HepG2 (cell line): ENCODE results near the gene NAIF1. TPM values are rescaled to one million over a fixed set of nuclear protein-coding genes. Genes with fewer than 3 reads are reported as not detected.
A peak's percentile ranks its signal among the peaks of the same experiment; 100 is the strongest.

Experiments
- BRF2 ChIP-seq: sonication (generic); formaldehyde crosslinking; IDR thresholded peaks from 2 replicates; pipeline ENCODE4 v1.8.1; 2022; ENCODE audit warnings: mild to moderate bottlenecking, missing genetic modification reagents
- CBFB ChIP-seq: sonication (generic); formaldehyde crosslinking; IDR thresholded peaks from 2 replicates; pipeline ENCODE4 v1.4.0; 2020; ENCODE audit warnings: missing genetic modification reagents
- ELF4 ChIP-seq: sonication (generic); formaldehyde crosslinking; IDR thresholded peaks from 2 replicates; pipeline ENCODE4 v1.5.0; 2020; ENCODE audit warnings: missing genetic modification reagents, mild to moderate bottlenecking, moderate library complexity, borderline replicate concordance
- GMEB2 ChIP-seq: IDR thresholded peaks from 2 replicates; pipeline ENCODE4 v1.6.1; 2016; ENCODE audit warnings: missing biosample characterization, missing genetic modification reagents, low read depth
- LCORL ChIP-seq, 2 experiments: fragments of 450-650 bp in 1 of 2; sonication (generic) in 1 of 2; formaldehyde crosslinking in 1 of 2; IDR thresholded peaks; 2 replicates each; pipeline versions ENCODE4 v1.5.0 to v1.6.1; 2017 to 2020; ENCODE audit warnings: antibody characterized with exemption in 1 of 2, missing genetic modification reagents in 1 of 2
- NCOA2 ChIP-seq: sonication (generic); formaldehyde crosslinking; IDR thresholded peaks from 2 replicates; pipeline ENCODE4 v1.8.0; 2022; ENCODE audit warnings: inconsistent platforms
- NFYC ChIP-seq: IDR thresholded peaks from 2 replicates; pipeline ENCODE4 v1.6.1; 2016; ENCODE audit warnings: missing genetic modification reagents, missing compliant biosample characterization
- PRDM10 ChIP-seq: sonication (generic); formaldehyde crosslinking; IDR thresholded peaks from 2 replicates; pipeline ENCODE4 v1.4.0; 2020; ENCODE audit warnings: low read depth, missing genetic modification reagents
- REL ChIP-seq: sonication (generic); formaldehyde crosslinking; conservative IDR thresholded peaks from 2 replicates; pipeline ENCODE4 v1.8.0; 2022; ENCODE audit warnings: mild to moderate bottlenecking, missing genetic modification reagents, moderate library complexity
- SIX1 ChIP-seq: sonication (generic); formaldehyde crosslinking; IDR thresholded peaks from 2 replicates; pipeline ENCODE4 v1.4.0; 2020; ENCODE audit warnings: missing genetic modification reagents, borderline replicate concordance
- SKIL ChIP-seq: sonication (generic); formaldehyde crosslinking; IDR thresholded peaks from 2 replicates; pipeline ENCODE4 v1.8.0; 2022; ENCODE audit warnings: missing genetic modification reagents, mild to moderate bottlenecking, moderate library complexity, borderline replicate concordance
- SMAD9 ChIP-seq: sonication (generic); formaldehyde crosslinking; IDR thresholded peaks from 2 replicates; pipeline ENCODE4 v1.5.1; 2020; ENCODE audit warnings: mild to moderate bottlenecking, missing genetic modification reagents
- SNAI1 ChIP-seq: sonication (generic); formaldehyde crosslinking; IDR thresholded peaks from 2 replicates; pipeline ENCODE4 v1.5.0; 2020; ENCODE audit warnings: mild to moderate bottlenecking, missing genetic modification reagents, borderline replicate concordance
- THAP8 ChIP-seq: sonication (generic); formaldehyde crosslinking; IDR thresholded peaks from 2 replicates; pipeline ENCODE4 v1.5.1; 2020; ENCODE audit warnings: missing genetic modification reagents, mild to moderate bottlenecking, borderline replicate concordance
- ZFY ChIP-seq: sonication (generic); formaldehyde crosslinking; IDR thresholded peaks from 2 replicates; pipeline ENCODE4 v1.4.0; 2020; ENCODE audit warnings: missing genetic modification reagents
- ZNF124 ChIP-seq: sonication (generic); formaldehyde crosslinking; IDR thresholded peaks from 2 replicates; pipeline ENCODE4 v1.4.0; 2020; ENCODE audit warnings: missing genetic modification reagents
- ZNF24 ChIP-seq: fragments of 450-650 bp; IDR thresholded peaks from 2 replicates; pipeline ENCODE4 v1.6.1; 2017; ENCODE audit warnings: antibody characterized with exemption, mild to moderate bottlenecking
- ZNF446 ChIP-seq: sonication (generic); formaldehyde crosslinking; IDR thresholded peaks from 2 replicates; pipeline ENCODE4 v1.5.0; 2020; ENCODE audit warnings: mild to moderate bottlenecking, missing genetic modification reagents
- ZNF501 ChIP-seq: sonication (generic); formaldehyde crosslinking; IDR thresholded peaks from 2 replicates; pipeline ENCODE4 v1.5.1; 2020; ENCODE audit warnings: mild to moderate bottlenecking, moderate library complexity, missing genetic modification reagents
- ZNF775 ChIP-seq: sonication (generic); formaldehyde crosslinking; IDR thresholded peaks from 2 replicates; pipeline ENCODE4 v1.4.0; 2020; ENCODE audit warnings: missing genetic modification reagents, mild to moderate bottlenecking, moderate library complexity, borderline replicate concordance
- polyA plus RNA-seq, 8 experiments: library from polyadenylated mRNA; depleted of rRNA in 3 of 8; stranded (reverse) in 7 of 8; unstranded in 1 of 8; fragments of >200 nt; fragmentation: Illumina TruSeq in 4 of 8; extraction: Trizol in 4 of 8; gene quantifications; 2 replicates each; pipeline versions ENCODE4 v1.2.1 to v1.2.3, GENCODE V29; 2011 to 2016; ENCODE audit warnings: low read depth in 4 of 8, missing spikeins in 1 of 8, mixed read lengths in 1 of 8; ENCODE audit not compliant: insufficient read depth in 1 of 8
- total RNA-seq, 5 experiments: library from RNA; depleted of rRNA; stranded (reverse); fragments of >200 nt; fragmentation: Illumina TruSeq; extraction: Trizol; gene quantifications; 2 replicates each; pipeline ENCODE4 v1.2.3, GENCODE V29; 2016; ENCODE audit warnings: low read depth in 1 of 5

NAIF1 gene
- total and polyA plus RNA-seq, 2 of the 13 experiments (the other 11 are each of a cell fraction or from before 2014, with no cell fraction given) = 6.0 to 6.9 TPM

GRCh38 chr9:128067645-128068385 lies 695 bp upstream of the NAIF1 start, which contains the start of gene SLC25A25 (continued):
- no peak for TF ChIP-seq GMEB2 (CRISPR knock-in tag)
- TF ChIP-seq ZNF501 (CRISPR knock-in tag) = no peak; the same call in 1 of the 2 replicates
- no peak for TF ChIP-seq BRF2 (CRISPR knock-in tag)
- no peak for TF ChIP-seq ZNF775 (CRISPR knock-in tag)
- no peak for TF ChIP-seq LCORL (IDR thresholded peaks at IDR 0.05)
- 0 out of 2 replicates have a peak, but pooled peaks have one; percentile 2 for TF ChIP-seq LCORL (CRISPR knock-in tag; IDR thresholded peaks at IDR 0.05)
- TF ChIP-seq NCOA2 (CRISPR knock-in tag) = no peak
- no peak for TF ChIP-seq ZNF124
- no peak for TF ChIP-seq ZNF446 (CRISPR knock-in tag)
- TF ChIP-seq THAP8 (CRISPR knock-in tag) = no peak
- no peak for TF ChIP-seq REL (CRISPR knock-in tag)
- TF ChIP-seq PRDM10 (CRISPR knock-in tag) = no peak
- no peak for TF ChIP-seq SKIL (CRISPR knock-in tag)
- TF ChIP-seq SNAI1 (CRISPR knock-in tag) = no peak
- no peak for TF ChIP-seq ELF4 (CRISPR knock-in tag)
- peak; percentile 74 for TF ChIP-seq NFYC (CRISPR knock-in tag)
- no peak for TF ChIP-seq ZNF24
- TF ChIP-seq SMAD9 (CRISPR knock-in tag) = no peak
- no peak for TF ChIP-seq SIX1 (CRISPR knock-in tag)
- peak; percentile 67; the same call in 1 of the 2 replicates for TF ChIP-seq ZFY
- TF ChIP-seq CBFB (CRISPR knock-in tag) = no peak
